WTC11 (cell line): ENCODE results near the gene NTRK1. TPM values are rescaled to one million over a fixed set of nuclear protein-coding genes. Genes with fewer than 3 reads are reported as not detected.

Experiments used
- ATAC-seq: fragments of 200-7000 bp; cut with Tn5 transposase; 2 replicates; pipeline ENCODE4 v1.10.0; 2021; ENCODE audit warnings: mild to moderate bottlenecking, moderate library complexity
- CTCF ChIA-PET: fragments of 300-600 bp; sonication (Branson Sonifier 250); formaldehyde crosslinking; loops from one replicate; lab custom pipeline; 2021; ENCODE audit warnings: antibody characterized with exemption; lab: Charles Lee
- POLR2A ChIA-PET: fragments of 350-600 bp; sonication (Branson Sonifier 250); formaldehyde crosslinking; loops from one replicate; lab custom pipeline; 2021; ENCODE audit warnings: antibody characterized with exemption; lab: Charles Lee
- DNase-seq: peaks from one replicate; pipeline ENCODE4 v3.0.0; 2021; ENCODE audit warnings: low spot score
- H3K27ac Mint-ChIP-seq: 2 replicates; pipeline ENCODE4 v1.8.0; 2021; ENCODE audit warnings: mixed read lengths
- H3K27me3 Mint-ChIP-seq: 2 replicates; pipeline ENCODE4 v1.8.0; 2021; ENCODE audit warnings: low read depth, mild to moderate bottlenecking, moderate library complexity, mixed read lengths
- H3K36me3 Mint-ChIP-seq: 2 replicates; pipeline ENCODE4 v1.8.0; 2021; ENCODE audit warnings: mixed read lengths
- H3K4me1 Mint-ChIP-seq: 2 replicates; pipeline ENCODE4 v1.8.0; 2022; ENCODE audit warnings: mixed read lengths
- H3K4me3 Mint-ChIP-seq: 2 replicates; pipeline ENCODE4 v1.8.0; 2021; ENCODE audit warnings: mild to moderate bottlenecking, moderate library complexity, mixed read lengths
- H3K9me3 Mint-ChIP-seq: 2 replicates; pipeline ENCODE4 v1.8.0; 2021; ENCODE audit warnings: mixed read lengths
- ATF1 ChIP-seq: sonication (generic); formaldehyde crosslinking; IDR thresholded peaks from 2 replicates; pipeline ENCODE4 v1.8.1; 2023; ENCODE audit warnings: mild to moderate bottlenecking, moderate library complexity, missing genetic modification reagents
- CBFB ChIP-seq: sonication (generic); formaldehyde crosslinking; IDR thresholded peaks from 2 replicates; pipeline ENCODE4 v1.8.1; 2022; ENCODE audit warnings: mild to moderate bottlenecking, low read depth, missing genetic modification reagents
- CREM ChIP-seq: sonication (generic); formaldehyde crosslinking; IDR thresholded peaks from 2 replicates; pipeline ENCODE4 v1.8.1; 2022; ENCODE audit warnings: mild to moderate bottlenecking, missing genetic modification reagents, moderate library complexity
- FOXJ3 ChIP-seq: sonication (generic); formaldehyde crosslinking; IDR thresholded peaks from 2 replicates; pipeline ENCODE4 v1.9.0; 2021; ENCODE audit warnings: missing genetic modification reagents, mild to moderate bottlenecking, borderline replicate concordance
- GTF2I ChIP-seq: fragments of 250-450 bp; sonication (Bioruptor Pico); conservative IDR thresholded peaks from 2 replicates; pipeline ENCODE4 v1.4.0; 2021; ENCODE audit warnings: mild to moderate bottlenecking
- KAT7 ChIP-seq: sonication (generic); formaldehyde crosslinking; IDR thresholded peaks from 2 replicates; pipeline ENCODE4 v1.8.1; 2023; ENCODE audit warnings: missing genetic modification reagents, mild to moderate bottlenecking, borderline replicate concordance
- RELA ChIP-seq: sonication (generic); formaldehyde crosslinking; IDR thresholded peaks from 2 replicates; pipeline ENCODE4 v1.8.1; 2022; ENCODE audit warnings: missing genetic modification reagents, mild to moderate bottlenecking, borderline replicate concordance
- RORB ChIP-seq: fragments of 250-450 bp; sonication (Bioruptor Pico); IDR thresholded peaks from 2 replicates; pipeline ENCODE4 v1.9.0; 2021; ENCODE audit warnings: mild to moderate bottlenecking
- TP53 ChIP-seq: sonication (generic); formaldehyde crosslinking; IDR thresholded peaks from 2 replicates; pipeline ENCODE4 v1.8.1; 2023; ENCODE audit warnings: mild to moderate bottlenecking, missing genetic modification reagents
- ZNF121 ChIP-seq: sonication (generic); formaldehyde crosslinking; IDR thresholded peaks from 2 replicates; pipeline ENCODE4 v1.8.0; 2023; ENCODE audit warnings: missing genetic modification reagents
- ZNF232 ChIP-seq: sonication (generic); formaldehyde crosslinking; IDR thresholded peaks from 2 replicates; pipeline ENCODE4 v1.8.0; 2022; ENCODE audit warnings: mild to moderate bottlenecking, missing genetic modification reagents
- ZNF317 ChIP-seq: sonication (generic); formaldehyde crosslinking; IDR thresholded peaks from 2 replicates; pipeline ENCODE4 v1.8.1; 2023; ENCODE audit warnings: low read depth, mild to moderate bottlenecking, moderate library complexity, missing genetic modification reagents, borderline replicate concordance
- total RNA-seq: library from RNA; stranded (reverse); gene quantifications from 3 replicates; pipeline ENCODE4 v1.2.3, GENCODE V29; 2021
- TF ChIP-seq, protein P1 (sequence below): sonication (generic); formaldehyde crosslinking; IDR thresholded peaks from 2 replicates; pipeline ENCODE4 v1.8.1; 2022; ENCODE audit warnings: mild to moderate bottlenecking, moderate library complexity, missing genetic modification reagents
- TF ChIP-seq, protein P2 (sequence below): sonication (generic); formaldehyde crosslinking; IDR thresholded peaks from 2 replicates; pipeline ENCODE4 v1.8.1; 2023; ENCODE audit warnings: mild to moderate bottlenecking, moderate library complexity, missing genetic modification reagents
- TF ChIP-seq, protein P3 (sequence below): sonication (generic); formaldehyde crosslinking; IDR thresholded peaks from 2 replicates; pipeline ENCODE4 v1.8.1; 2022; ENCODE audit warnings: low read depth, mild to moderate bottlenecking, moderate library complexity, missing genetic modification reagents, borderline replicate concordance
- TF ChIP-seq, protein P4 (sequence below): fragments of 250-450 bp; sonication (Bioruptor Pico); conservative IDR thresholded peaks from 2 replicates; pipeline ENCODE4 v1.9.0; 2021; ENCODE audit warnings: mild to moderate bottlenecking

Gene NTRK1
- total RNA-seq, 1 experiment from 2014 or later: 0.42 TPM

DNA sequence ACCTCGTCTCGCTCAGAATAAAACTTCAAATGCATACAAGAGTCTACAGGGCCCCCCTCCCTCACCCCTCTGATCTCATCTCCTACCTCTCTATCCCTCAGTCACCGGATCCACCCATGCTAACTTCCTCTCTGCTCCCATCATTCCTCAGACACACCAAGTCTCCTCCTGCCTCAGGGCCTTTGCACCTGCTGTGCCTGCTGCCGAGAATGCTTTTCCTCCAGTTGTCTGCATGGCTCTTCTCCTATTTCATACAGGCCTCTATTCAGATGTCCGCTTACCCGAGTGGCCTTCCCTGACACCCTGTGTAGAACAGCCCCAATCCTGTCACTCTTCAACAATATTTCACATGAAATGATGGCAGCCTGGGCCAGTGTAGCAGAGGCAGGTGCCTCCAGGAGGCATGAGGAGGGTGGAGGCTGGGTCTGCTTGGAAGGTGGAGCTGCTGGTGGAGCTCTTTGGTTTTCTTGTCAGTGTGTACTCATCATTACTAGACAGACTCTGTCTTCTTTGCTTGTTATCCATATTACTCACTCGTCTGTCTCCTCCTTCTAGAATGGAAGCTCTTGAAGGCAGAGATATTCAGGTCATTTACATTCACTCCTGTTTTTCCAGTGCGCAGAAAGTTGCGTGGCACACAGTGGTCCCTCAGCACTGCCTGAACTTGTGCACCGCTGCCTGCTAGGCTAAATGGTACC, 48.2 kb upstream of the NTRK1 start:
- peaks cover 5% of the 10 kb centered on the region; the same call in 1 of the 2 replicates for H3K36me3 Mint-ChIP-seq
- TF ChIP-seq ZNF317 (CRISPR knock-in tag) (no peak), RORB (CRISPR knock-in tag) (no peak), GTF2I (CRISPR knock-in tag) (peak; percentile 73), ATF1 (CRISPR knock-in tag) (no peak)
- peaks cover 22% of the 10 kb centered on the region for H3K4me1 Mint-ChIP-seq
- H3K9me3 Mint-ChIP-seq: no peaks in the 10 kb centered on the region
- ATAC-seq (no peak), DNase-seq (no peak)
- CTCF ChIA-PET: interaction anchor here (1.2 to 3.5 kb wide), 3 partner anchors 47 to 123 kb away, joined by 3 to 17 read pairs (median 13); partner anchors contain the start of gene INSRR
- peaks cover 59% of the 10 kb centered on the region for H3K27me3 Mint-ChIP-seq
- no peak overlapping the region for H3K4me3 Mint-ChIP-seq
- POLR2A ChIA-PET: interaction anchor here (0.6 kb wide), 1 partner anchor 511 kb away, joined by 3 read pairs; no protein-coding TSS in a partner anchor
- H3K27ac Mint-ChIP-seq: no peak overlapping the region

DNA sequence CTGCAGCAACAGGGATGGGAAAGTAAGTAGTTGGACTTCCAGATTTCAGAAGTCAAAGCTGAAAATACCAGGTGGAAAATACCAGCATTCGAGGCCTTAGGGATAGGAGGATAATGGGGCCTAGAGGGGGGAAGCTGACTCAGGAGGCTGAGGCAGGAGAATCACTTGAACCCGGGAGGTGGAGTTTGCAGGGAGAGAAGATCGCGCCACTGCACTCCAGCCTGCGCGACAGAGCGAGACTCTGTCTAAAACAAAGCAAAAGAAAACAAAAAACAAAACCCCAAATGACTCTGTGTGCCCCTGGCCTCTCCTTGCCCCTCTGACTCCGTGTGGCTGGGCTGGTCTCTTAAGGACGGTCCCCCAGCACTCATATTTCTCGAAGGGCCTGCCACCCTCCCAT, 47.4 kb upstream of the NTRK1 start:
- no peak overlapping the region for H3K27ac Mint-ChIP-seq
- DNase-seq (no peak), ATAC-seq (no peak)
- H3K36me3 Mint-ChIP-seq: peaks cover 5% of the 10 kb centered on the region; the same call in 1 of the 2 replicates
- TF ChIP-seq KAT7 (CRISPR knock-in tag) (no peak), ZNF121 (CRISPR knock-in tag) (no peak), CREM (no peak), ZNF232 (CRISPR knock-in tag) (no peak), RELA (CRISPR knock-in tag) (no peak), FOXJ3 (CRISPR knock-in tag) (no peak), TP53 (no peak), CBFB (CRISPR knock-in tag) (no peak)
- TF ChIP-seq, protein P1, sequence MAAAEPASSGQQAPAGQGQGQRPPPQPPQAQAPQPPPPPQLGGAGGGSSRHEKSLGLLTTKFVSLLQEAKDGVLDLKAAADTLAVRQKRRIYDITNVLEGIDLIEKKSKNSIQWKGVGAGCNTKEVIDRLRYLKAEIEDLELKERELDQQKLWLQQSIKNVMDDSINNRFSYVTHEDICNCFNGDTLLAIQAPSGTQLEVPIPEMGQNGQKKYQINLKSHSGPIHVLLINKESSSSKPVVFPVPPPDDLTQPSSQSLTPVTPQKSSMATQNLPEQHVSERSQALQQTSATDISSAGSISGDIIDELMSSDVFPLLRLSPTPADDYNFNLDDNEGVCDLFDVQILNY: no peak
- TF ChIP-seq, protein P2, sequence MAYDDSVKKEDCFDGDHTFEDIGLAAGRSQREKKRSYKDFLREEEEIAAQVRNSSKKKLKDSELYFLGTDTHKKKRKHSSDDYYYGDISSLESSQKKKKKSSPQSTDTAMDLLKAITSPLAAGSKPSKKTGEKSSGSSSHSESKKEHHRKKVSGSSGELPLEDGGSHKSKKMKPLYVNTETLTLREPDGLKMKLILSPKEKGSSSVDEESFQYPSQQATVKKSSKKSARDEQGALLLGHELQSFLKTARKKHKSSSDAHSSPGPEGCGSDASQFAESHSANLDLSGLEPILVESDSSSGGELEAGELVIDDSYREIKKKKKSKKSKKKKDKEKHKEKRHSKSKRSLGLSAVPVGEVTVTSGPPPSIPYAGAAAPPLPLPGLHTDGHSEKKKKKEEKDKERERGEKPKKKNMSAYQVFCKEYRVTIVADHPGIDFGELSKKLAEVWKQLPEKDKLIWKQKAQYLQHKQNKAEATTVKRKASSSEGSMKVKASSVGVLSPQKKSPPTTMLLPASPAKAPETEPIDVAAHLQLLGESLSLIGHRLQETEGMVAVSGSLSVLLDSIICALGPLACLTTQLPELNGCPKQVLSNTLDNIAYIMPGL (CRISPR knock-in tag): no peak
- TF ChIP-seq, protein P3, sequence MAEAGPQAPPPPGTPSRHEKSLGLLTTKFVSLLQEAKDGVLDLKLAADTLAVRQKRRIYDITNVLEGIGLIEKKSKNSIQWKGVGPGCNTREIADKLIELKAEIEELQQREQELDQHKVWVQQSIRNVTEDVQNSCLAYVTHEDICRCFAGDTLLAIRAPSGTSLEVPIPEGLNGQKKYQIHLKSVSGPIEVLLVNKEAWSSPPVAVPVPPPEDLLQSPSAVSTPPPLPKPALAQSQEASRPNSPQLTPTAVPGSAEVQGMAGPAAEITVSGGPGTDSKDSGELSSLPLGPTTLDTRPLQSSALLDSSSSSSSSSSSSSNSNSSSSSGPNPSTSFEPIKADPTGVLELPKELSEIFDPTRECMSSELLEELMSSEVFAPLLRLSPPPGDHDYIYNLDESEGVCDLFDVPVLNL (CRISPR knock-in tag): no peak
- TF ChIP-seq, protein P4, sequence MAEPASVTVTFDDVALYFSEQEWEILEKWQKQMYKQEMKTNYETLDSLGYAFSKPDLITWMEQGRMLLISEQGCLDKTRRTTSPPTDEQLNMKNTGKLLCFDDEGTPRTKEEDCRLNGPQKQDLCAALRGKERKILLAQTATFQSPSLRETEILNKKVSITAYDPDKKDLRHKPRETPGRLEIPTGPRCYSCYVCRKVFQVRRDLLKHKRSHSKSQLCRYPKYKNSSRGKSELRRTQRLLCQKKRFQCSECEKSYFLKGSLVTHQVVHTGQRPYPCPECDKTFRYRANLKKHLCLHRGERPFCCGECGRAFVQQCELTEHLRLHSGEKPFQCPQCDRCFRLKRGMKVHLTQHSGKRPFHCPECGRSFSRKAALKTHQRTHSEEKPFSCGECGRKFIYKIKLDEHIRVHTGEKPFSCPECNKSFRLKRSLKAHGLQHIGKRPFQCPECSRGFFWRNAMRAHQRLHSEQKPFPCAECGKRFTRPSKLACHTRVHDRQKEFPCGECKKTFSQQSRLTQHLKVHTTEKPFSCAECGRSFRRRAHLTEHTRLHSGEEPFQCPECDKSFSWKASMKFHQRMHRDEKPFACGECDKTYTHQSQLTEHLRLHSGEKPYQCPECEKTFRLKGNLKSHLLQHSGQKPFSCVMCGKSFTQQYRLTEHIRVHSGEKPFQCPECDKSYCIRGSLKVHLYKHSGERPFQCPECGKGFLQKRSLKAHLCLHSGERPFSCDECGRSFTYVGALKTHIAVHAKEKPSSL: no peak
- CTCF ChIA-PET: interaction anchor here (0.6 to 3.5 kb wide), 20 partner anchors 9 to 136 kb away, joined by 3 to 36 read pairs (median 6); partner anchors contain the start of genes CRABP2, INSRR, LRRC71 and NES
- H3K27me3 Mint-ChIP-seq: peaks cover 59% of the 10 kb centered on the region
- peak overlapping the region; percentile 62 for H3K4me3 Mint-ChIP-seq
- no peaks in the 10 kb centered on the region for H3K9me3 Mint-ChIP-seq
- POLR2A ChIA-PET: interaction anchor here (0.6 to 1.1 kb wide), 2 partner anchors 44 to 512 kb away, joined by 3 read pairs; no protein-coding TSS in a partner anchor
- peaks cover 22% of the 10 kb centered on the region for H3K4me1 Mint-ChIP-seq
